HG03139 (cell line): Measurements from ENCODE around the gene DUSP1.

Source experiments
- ATAC-seq: cut with Tn5 transposase; IDR thresholded peaks from one replicate; pipeline ENCODE4 v1.9.1; 2021; ENCODE audit not compliant: unreplicated experiment

Gene DUSP1

GRCh38 chr5:172782169-172783039 lies 11.4 kb upstream of the DUSP1 start:
- ATAC-seq: no peak

- no peak for ATAC-seq
Observed at GRCh38 chr5:172779691-172780341, 8.8 kb upstream of the DUSP1 start.

GRCh38 chr5:172777881-172778814 lies 7.2 kb upstream of the DUSP1 start:
- peak; percentile 10 for ATAC-seq

GRCh38 chr5:172776235-172776594 lies 5.2 kb upstream of the DUSP1 start:
- ATAC-seq: no peak

GRCh38 chr5:172775326-172776234 lies 4.6 kb upstream of the DUSP1 start:
- ATAC-seq: no peak

- ATAC-seq: no peak
Observed at GRCh38 chr5:172774561-172775315, 3.7 kb upstream of the DUSP1 start.

GRCh38 chr5:172773481-172774469 lies 2.8 kb upstream of the DUSP1 start:
- ATAC-seq: no peak

GRCh38 chr5:172772112-172772906 lies 1.3 kb upstream of the DUSP1 start:
- peak; percentile 29 for ATAC-seq

GRCh38 chr5:172771439-172772111 lies 580 bp upstream of the DUSP1 start:
- ATAC-seq: no peak

- ATAC-seq: no peak
Observed at GRCh38 chr5:172770374-172770674, 671 bp downstream of the DUSP1 start.

GRCh38 chr5:172769616-172770373 lies 1.2 kb downstream of the DUSP1 start:
- ATAC-seq: no peak

GRCh38 chr5:172769342-172769615 lies 1.7 kb downstream of the DUSP1 start:
- ATAC-seq: no peak

- ATAC-seq: no peak
Observed at GRCh38 chr5:172768573-172769341, 2.2 kb downstream of the DUSP1 start.

GRCh38 chr5:172768098-172768572 lies 2.9 kb downstream of the DUSP1 start:
- no peak for ATAC-seq

- no peak for ATAC-seq
Observed at GRCh38 chr5:172766287-172767108, 4.5 kb downstream of the DUSP1 start.
